HEK293 (cell line): ENCODE data around the gene LCORL.

ENCODE experiments used
- CTCF ChIP-seq: fragments of 450-650 bp; formaldehyde crosslinking; IDR thresholded peaks from 2 replicates; pipeline ENCODE4 v1.5.1; 2016; ENCODE audit warnings: missing biosample characterization, missing genetic modification characterization
- PRDM1 ChIP-seq: fragments of 450-650 bp; formaldehyde crosslinking; IDR thresholded peaks from 2 replicates; pipeline ENCODE4; 2016; ENCODE audit warnings: missing biosample characterization, missing genetic modification characterization
- PRDM6 ChIP-seq: fragments of 450-650 bp; formaldehyde crosslinking; IDR thresholded peaks from 2 replicates; pipeline ENCODE4 v1.5.1; 2017; ENCODE audit warnings: missing biosample characterization, missing genetic modification characterization
- ZNF362 ChIP-seq: fragments of 450-650 bp; formaldehyde crosslinking; IDR thresholded peaks from 2 replicates; pipeline ENCODE4 v1.5.1; 2016; ENCODE audit warnings: missing biosample characterization, missing genetic modification characterization
- ZNF416 ChIP-seq: fragments of 450-650 bp; formaldehyde crosslinking; IDR thresholded peaks from 2 replicates; pipeline ENCODE4 v1.5.1; 2016; ENCODE audit warnings: missing biosample characterization, missing genetic modification characterization
- ZNF626 ChIP-seq: fragments of 450-650 bp; sonication (Bioruptor Pico); formaldehyde crosslinking; IDR thresholded peaks from 2 replicates; pipeline ENCODE4 v1.5.1; 2018; ENCODE audit warnings: missing biosample characterization, missing genetic modification characterization, inconsistent platforms
- ZNF747 ChIP-seq: fragments of 450-650 bp; formaldehyde crosslinking; IDR thresholded peaks from 2 replicates; pipeline ENCODE4 v1.5.1; 2016; ENCODE audit warnings: missing biosample characterization, missing genetic modification characterization
- TF ChIP-seq, protein P1 (sequence below): fragments of 450-650 bp; formaldehyde crosslinking; IDR thresholded peaks from 2 replicates; pipeline ENCODE4 v1.5.1; 2016; ENCODE audit warnings: missing biosample characterization, missing genetic modification characterization, low read depth

DNA sequence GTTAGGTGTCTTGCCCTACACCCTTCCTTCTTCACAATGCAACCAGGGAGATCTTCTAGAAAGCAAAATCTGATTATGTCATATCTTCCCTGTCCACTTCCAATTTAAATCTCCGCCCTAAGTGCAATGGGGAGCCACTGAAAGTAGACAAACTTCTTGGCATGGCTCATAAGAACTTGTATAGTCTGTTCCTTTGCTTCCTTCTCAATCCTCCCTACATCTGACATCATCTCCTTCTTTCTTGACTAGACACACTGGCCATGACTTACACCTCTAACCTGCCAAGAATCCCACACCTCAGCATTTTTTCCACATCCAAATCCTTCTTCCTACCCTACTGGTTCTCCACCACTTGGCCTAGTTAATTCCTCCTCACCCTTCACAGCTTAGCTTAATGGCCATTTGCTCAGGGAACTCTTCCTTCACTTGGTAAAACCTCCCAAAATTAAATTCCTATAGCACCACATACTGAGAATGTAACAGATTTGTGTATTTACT lies 155.6 kb downstream of the LCORL start:
- TF ChIP-seq PRDM6 (tag by site-specific recombination) (no peak), PRDM1 (tag by site-specific recombination) (no peak), CTCF (tag by site-specific recombination) (no peak), ZNF626 (no peak), ZNF747 (no peak), ZNF416 (tag by site-specific recombination) (no peak), ZNF362 (tag by site-specific recombination) (no peak)
- TF ChIP-seq, protein P1, sequence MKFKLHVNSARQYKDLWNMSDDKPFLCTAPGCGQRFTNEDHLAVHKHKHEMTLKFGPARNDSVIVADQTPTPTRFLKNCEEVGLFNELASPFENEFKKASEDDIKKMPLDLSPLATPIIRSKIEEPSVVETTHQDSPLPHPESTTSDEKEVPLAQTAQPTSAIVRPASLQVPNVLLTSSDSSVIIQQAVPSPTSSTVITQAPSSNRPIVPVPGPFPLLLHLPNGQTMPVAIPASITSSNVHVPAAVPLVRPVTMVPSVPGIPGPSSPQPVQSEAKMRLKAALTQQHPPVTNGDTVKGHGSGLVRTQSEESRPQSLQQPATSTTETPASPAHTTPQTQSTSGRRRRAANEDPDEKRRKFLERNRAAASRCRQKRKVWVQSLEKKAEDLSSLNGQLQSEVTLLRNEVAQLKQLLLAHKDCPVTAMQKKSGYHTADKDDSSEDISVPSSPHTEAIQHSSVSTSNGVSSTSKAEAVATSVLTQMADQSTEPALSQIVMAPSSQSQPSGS (tag by site-specific recombination): no peak
